ENCODE data around the gene WFDC1.

DNA sequence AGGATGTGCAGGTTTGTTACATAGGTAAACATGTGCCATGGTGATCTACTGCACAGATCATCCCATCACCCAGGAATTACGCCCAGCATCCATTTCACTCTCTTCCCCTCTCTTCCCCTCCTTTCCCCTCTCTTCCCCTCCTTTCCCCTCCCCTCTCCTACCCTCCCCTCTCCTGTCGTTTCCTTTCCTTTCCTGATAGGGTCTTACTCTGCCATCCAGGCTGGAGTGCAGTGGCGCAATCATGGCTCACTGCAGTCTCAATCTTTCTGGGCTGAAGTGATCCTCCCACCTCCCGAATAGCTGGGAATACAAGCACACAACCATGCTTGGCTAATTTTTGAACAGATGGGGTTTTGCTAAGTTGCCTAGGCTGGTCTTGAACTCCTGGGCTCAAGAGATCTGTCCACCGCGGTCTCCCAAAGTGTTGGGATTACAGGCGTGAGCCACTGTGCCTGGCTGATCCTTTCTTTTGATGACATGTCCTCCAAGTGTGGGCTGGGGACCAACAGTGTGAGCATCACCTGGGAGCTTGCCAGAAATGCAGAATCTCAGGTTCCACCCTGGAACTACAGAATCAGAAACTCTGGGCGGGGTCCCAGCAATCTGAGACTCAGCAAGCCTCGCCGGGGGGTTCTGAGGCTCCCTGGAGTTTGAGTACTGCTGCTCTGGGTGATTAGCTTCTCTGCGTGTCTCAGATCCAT, 84.5 kb downstream of the WFDC1 start:
- TF ChIP-seq, protein P1, sequence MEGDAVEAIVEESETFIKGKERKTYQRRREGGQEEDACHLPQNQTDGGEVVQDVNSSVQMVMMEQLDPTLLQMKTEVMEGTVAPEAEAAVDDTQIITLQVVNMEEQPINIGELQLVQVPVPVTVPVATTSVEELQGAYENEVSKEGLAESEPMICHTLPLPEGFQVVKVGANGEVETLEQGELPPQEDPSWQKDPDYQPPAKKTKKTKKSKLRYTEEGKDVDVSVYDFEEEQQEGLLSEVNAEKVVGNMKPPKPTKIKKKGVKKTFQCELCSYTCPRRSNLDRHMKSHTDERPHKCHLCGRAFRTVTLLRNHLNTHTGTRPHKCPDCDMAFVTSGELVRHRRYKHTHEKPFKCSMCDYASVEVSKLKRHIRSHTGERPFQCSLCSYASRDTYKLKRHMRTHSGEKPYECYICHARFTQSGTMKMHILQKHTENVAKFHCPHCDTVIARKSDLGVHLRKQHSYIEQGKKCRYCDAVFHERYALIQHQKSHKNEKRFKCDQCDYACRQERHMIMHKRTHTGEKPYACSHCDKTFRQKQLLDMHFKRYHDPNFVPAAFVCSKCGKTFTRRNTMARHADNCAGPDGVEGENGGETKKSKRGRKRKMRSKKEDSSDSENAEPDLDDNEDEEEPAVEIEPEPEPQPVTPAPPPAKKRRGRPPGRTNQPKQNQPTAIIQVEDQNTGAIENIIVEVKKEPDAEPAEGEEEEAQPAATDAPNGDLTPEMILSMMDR (IDR thresholded peaks at IDR 0.05) = no peak
- TF ChIP-seq POLR2A (IDR thresholded peaks at IDR 0.05) = no peak

Data from sigmoid colon (tissue), 3 donors.